ENCODE data around the gene DEGS2. TPM values are rescaled to one million over a fixed set of nuclear protein-coding genes. Genes with fewer than 3 reads are reported as not detected.

The DEGS2 gene
- total RNA-seq, 5 donors from 2014 or later (not counting 1 experiment from before 2014, with no cell fraction given) = 0.19 to 0.79 (median 0.49) TPM; not detected in 1

DNA sequence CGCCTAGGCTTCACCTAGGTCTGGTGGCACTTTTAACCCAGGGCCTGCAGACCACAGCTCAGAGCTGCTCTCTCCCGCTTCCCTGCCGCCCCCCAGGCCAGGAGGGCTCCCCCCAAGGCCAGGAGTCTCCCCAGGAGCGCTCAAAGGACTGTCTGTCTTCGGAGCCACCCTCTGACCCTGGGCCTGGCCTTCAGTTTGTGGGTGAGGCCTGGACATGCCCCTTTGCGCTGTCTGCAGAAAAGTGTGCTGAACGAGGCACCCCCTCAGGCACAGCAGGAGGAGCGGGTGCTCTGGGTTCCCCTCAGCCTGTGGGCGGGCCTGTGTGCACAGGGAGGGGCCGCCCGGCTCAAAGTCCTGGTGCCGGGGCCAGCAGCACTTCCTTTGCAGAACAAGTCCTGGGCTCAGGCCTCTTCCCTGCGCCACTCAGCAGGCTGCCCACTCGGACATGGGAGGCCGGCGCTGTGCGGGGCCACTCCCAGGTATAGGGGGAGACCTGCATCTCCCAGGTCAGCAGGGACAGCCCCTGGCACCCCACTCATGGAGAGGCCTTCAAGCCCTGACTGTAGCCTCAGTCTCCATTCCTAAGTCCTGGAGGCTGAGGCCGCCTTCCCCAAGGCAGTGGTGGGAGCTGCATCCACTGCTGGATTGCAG lies 14.3 kb downstream of the DEGS2 start:
- ChIA-PET CTCF (interaction anchor here in 1 of 2 donors (1.7 kb wide), 1 partner anchor 96 kb away, joined by 3 read pairs; no protein-coding TSS in a partner anchor), POLR2A (no interaction called here)
- Histone ChIP-seq H3K27me3 (replicated peaks in 1 of 2; ENCODE audit: control insufficient read depth in 2 of 2, extremely low read depth in 1 of 2, insufficient read depth in 2 of 2, low read length in 1 of 2) (no peaks in the 10 kb centered on the region), H3K27ac (ENCODE audit: low read length) (no peak overlapping the region), H3K4me1 (ENCODE audit: control insufficient read depth in 1 of 2, extremely low read depth in 1 of 2, insufficient read depth in 2 of 2, low read length in 2 of 2) (peaks cover 3 to 79% of the 10 kb centered on the region in 2 experiments), H3K9me3 (no peaks in the 10 kb centered on the region), H3K36me3 (ENCODE audit: control insufficient read depth in 2 of 2, extremely low read depth in 1 of 2, insufficient read depth in 1 of 2, low read length in 1 of 2) (peaks cover 24 to 47% of the 10 kb centered on the region in 2 donors), H3K4me3 (ENCODE audit: control insufficient read depth in 1 of 2, extremely low read depth in 1 of 2, low read length in 1 of 2) (no peak overlapping the region)
- WGBS (ENCODE audit: insufficient coverage) = 73% methylated on average over 14 of the region's 18 CpGs
- DNase-seq (no peak), ATAC-seq (replicated peaks in 1 of 4) (peak in 2 of 4 experiments; percentile 16 to 17)
- no peak overlapping the region for H3K27ac Mint-ChIP-seq
- no peaks in the 10 kb centered on the region for H3K9me3 Mint-ChIP-seq
- H3K4me1 Mint-ChIP-seq = peaks cover 18 to 46% (median 35%) of the 10 kb centered on the region in 3 donors
- peaks cover 14% of the 10 kb centered on the region for H3K36me3 Mint-ChIP-seq
- H3K27me3 Mint-ChIP-seq = no peaks in the 10 kb centered on the region
- no peak overlapping the region for H3K4me3 Mint-ChIP-seq

DNA sequence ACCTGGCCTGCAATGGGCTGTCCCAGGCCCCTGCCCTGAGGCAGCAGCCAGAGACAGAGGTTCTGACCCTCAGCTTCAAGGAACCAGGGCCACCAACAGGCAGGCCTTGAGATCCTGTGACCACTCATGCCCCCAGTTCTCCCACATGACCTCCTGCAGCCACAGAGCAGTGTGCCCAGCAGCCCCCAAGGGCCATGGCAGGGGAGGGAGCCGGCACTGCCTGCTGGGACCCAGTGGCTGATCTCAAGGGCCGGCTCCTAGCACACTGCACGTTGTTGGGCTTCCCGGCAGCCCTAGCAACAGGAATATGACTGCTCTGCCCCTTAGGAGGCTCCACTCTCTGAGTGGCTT lies 14.8 kb downstream of the DEGS2 start:
- peak overlapping the region in 1 of 2 donors; percentile 28 for H3K27ac Mint-ChIP-seq
- POLR2A ChIA-PET = no interaction called here
- H3K4me1 Mint-ChIP-seq = peaks cover 18 to 48% (median 37%) of the 10 kb centered on the region in 3 donors
- ATAC-seq (replicated peaks in 1 of 4) (no peak), DNase-seq (no peak)
- H3K27me3 ChIP-seq (replicated peaks in 1 of 2; ENCODE audit: control insufficient read depth in 2 of 2, extremely low read depth in 1 of 2, insufficient read depth in 2 of 2, low read length in 1 of 2) = no peaks in the 10 kb centered on the region
- no peak overlapping the region for H3K27ac ChIP-seq (ENCODE audit: low read length)
- H3K9me3 ChIP-seq = no peaks in the 10 kb centered on the region
- H3K9me3 Mint-ChIP-seq = no peaks in the 10 kb centered on the region
- no peaks in the 10 kb centered on the region for H3K27me3 Mint-ChIP-seq
- peaks cover 3 to 82% of the 10 kb centered on the region in 2 experiments for H3K4me1 ChIP-seq (ENCODE audit: control insufficient read depth in 1 of 2, extremely low read depth in 1 of 2, insufficient read depth in 2 of 2, low read length in 2 of 2)
- 84% methylated on average over 4 of the region's 4 CpGs for WGBS (ENCODE audit: insufficient coverage)
- no peak overlapping the region for H3K4me3 ChIP-seq (ENCODE audit: control insufficient read depth in 1 of 2, extremely low read depth in 1 of 2, low read length in 1 of 2)
- CTCF ChIA-PET = interaction anchor here in 1 of 2 donors (1.7 kb wide), 1 partner anchor 97 kb away, joined by 3 read pairs; no protein-coding TSS in a partner anchor
- no peak overlapping the region for H3K4me3 Mint-ChIP-seq
- peaks cover 16% of the 10 kb centered on the region for H3K36me3 Mint-ChIP-seq
- H3K36me3 ChIP-seq (ENCODE audit: control insufficient read depth in 2 of 2, extremely low read depth in 1 of 2, insufficient read depth in 1 of 2, low read length in 1 of 2) = peaks cover 27 to 52% of the 10 kb centered on the region in 2 donors

DNA sequence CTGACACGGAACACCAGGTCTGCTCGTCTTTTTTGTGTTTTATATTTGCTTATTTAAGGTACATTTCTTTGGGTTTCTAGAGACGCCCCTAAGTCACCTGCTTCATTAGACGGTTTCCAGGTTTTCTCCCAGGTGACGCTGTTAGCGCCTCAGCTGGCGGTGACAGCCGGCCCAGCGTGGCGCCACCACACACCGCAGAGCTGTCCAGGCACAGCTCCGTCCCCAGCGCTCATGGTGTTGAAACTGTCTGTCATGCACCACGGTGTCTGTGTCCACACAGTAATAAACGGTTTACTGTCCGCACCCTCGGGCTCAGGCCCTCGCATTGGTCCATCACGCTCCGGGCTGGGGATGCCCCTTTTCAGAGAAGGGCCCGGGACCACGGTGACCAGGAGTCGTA lies 15.5 kb downstream of the DEGS2 start:
- H3K4me3 Mint-ChIP-seq = no peak overlapping the region
- H3K27me3 Mint-ChIP-seq = no peaks in the 10 kb centered on the region
- CTCF ChIA-PET = no interaction called here
- no peaks in the 10 kb centered on the region for H3K9me3 Mint-ChIP-seq
- Histone ChIP-seq H3K27me3 (replicated peaks in 1 of 2; ENCODE audit: control insufficient read depth in 2 of 2, extremely low read depth in 1 of 2, insufficient read depth in 2 of 2, low read length in 1 of 2) (no peaks in the 10 kb centered on the region), H3K4me1 (ENCODE audit: control insufficient read depth in 1 of 2, extremely low read depth in 1 of 2, insufficient read depth in 2 of 2, low read length in 2 of 2) (peaks cover 3 to 85% of the 10 kb centered on the region in 2 experiments), H3K27ac (ENCODE audit: low read length) (no peak overlapping the region), H3K4me3 (ENCODE audit: control insufficient read depth in 1 of 2, extremely low read depth in 1 of 2, low read length in 1 of 2) (no peak overlapping the region), H3K9me3 (no peaks in the 10 kb centered on the region), H3K36me3 (ENCODE audit: control insufficient read depth in 2 of 2, extremely low read depth in 1 of 2, insufficient read depth in 1 of 2, low read length in 1 of 2) (peaks cover 30 to 59% of the 10 kb centered on the region in 2 donors)
- POLR2A ChIA-PET = no interaction called here
- DNase-seq (no peak), ATAC-seq (replicated peaks in 1 of 4) (no peak)
- H3K4me1 Mint-ChIP-seq = peaks cover 18 to 52% (median 39%) of the 10 kb centered on the region in 3 donors
- no peak overlapping the region for H3K27ac Mint-ChIP-seq
- WGBS (ENCODE audit: insufficient coverage) = 97% methylated on average over 21 of the region's 23 CpGs
- H3K36me3 Mint-ChIP-seq = peaks cover 22% of the 10 kb centered on the region

DNA sequence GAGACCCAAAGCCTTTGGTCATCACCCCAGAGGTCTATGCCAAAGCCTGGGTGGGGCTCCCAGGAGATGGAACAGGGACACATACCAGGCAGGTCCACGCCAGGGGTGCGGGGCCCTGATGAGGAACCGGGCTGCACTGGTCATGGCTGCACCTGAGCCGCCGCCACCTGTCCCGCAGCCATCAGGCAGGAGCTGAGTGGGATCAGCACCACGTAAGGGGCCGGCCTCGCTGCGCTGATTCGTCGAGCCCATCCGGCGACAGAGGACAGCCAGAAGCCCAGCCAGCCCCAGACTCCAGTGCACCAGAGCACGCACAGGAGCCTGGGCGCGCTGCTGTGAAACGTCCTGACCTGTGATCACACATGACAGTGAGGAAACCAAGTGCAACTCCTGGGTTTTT lies 15.9 kb downstream of the DEGS2 start:
- Histone ChIP-seq H3K4me3 (ENCODE audit: control insufficient read depth in 1 of 2, extremely low read depth in 1 of 2, low read length in 1 of 2) (no peak overlapping the region), H3K36me3 (ENCODE audit: control insufficient read depth in 2 of 2, extremely low read depth in 1 of 2, insufficient read depth in 1 of 2, low read length in 1 of 2) (peaks cover 34 to 63% of the 10 kb centered on the region in 2 donors), H3K4me1 (ENCODE audit: control insufficient read depth in 1 of 2, extremely low read depth in 1 of 2, insufficient read depth in 2 of 2, low read length in 2 of 2) (peaks cover 3 to 83% of the 10 kb centered on the region in 2 experiments)

DNA sequence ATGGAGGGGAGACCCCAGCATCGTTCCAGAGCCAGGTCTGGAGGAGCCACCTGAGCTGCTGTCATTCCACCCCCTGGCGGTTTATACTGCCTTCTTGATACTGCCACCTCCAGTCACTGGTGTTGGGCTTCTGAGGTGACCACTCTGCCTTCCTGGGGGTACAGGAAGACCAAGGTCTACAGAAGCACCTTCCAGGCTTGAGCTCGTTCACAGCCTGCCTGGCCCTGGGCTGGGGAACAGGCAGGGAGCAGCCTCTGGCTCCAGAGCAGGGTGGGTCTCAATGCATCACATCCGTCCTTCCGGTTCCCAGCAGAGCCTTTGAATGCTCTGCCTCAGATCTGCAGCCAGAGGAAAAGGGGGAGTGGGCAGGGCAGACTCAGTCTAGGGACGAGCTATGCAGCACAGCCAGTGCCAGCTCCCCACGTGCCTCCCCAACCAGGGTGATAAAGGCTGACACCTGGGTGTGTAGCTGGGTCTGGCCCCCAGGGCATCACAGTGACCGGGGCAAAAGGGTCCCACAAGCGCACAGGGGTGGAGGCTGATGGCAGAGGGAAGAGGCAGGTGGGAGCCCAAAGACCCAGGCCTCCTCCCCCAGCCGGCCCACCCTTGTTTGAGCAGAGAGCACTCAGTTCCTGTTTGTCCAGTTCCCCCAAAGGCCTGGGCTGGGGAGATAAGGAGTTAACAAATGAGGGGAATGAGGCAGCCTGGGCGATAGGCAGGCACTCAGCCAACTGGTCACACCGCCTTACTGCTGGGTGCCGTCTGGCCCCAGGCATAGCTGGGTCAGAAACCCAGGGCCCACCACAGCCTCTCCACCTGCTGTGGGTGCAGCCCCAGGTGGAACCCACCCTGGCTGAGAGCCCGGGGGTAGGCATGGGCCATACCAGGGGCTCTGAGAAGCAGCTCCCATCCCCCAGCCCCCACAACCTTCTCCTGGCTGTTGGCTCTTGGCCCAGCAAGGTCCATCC lies 17.1 kb downstream of the DEGS2 start:
- 91% methylated on average over 5 of the region's 14 CpGs for WGBS (ENCODE audit: insufficient coverage)
- H3K4me1 ChIP-seq (ENCODE audit: control insufficient read depth in 1 of 2, extremely low read depth in 1 of 2, insufficient read depth in 2 of 2, low read length in 2 of 2) = peaks cover 3 to 71% of the 10 kb centered on the region in 2 experiments

More for the DNA sequence above, 15.9 kb downstream of the DEGS2 start:
- POLR2A ChIA-PET = no interaction called here
- peaks cover 25% of the 10 kb centered on the region for H3K36me3 Mint-ChIP-seq
- H3K4me1 Mint-ChIP-seq = peaks cover 16 to 50% (median 39%) of the 10 kb centered on the region in 3 donors
- H3K27me3 Mint-ChIP-seq = no peaks in the 10 kb centered on the region
- no peak overlapping the region for H3K27ac Mint-ChIP-seq
- Histone ChIP-seq H3K27ac (ENCODE audit: low read length) (no peak overlapping the region), H3K9me3 (no peaks in the 10 kb centered on the region), H3K27me3 (replicated peaks in 1 of 2; ENCODE audit: control insufficient read depth in 2 of 2, extremely low read depth in 1 of 2, insufficient read depth in 2 of 2, low read length in 1 of 2) (no peaks in the 10 kb centered on the region)
- no peak for ATAC-seq (replicated peaks in 1 of 4)
- H3K9me3 Mint-ChIP-seq = no peaks in the 10 kb centered on the region
- DNase-seq = no peak
- 89% methylated on average over 16 of the region's 18 CpGs for WGBS (ENCODE audit: insufficient coverage)
- CTCF ChIA-PET = no interaction called here
- no peak overlapping the region for H3K4me3 Mint-ChIP-seq

DNA sequence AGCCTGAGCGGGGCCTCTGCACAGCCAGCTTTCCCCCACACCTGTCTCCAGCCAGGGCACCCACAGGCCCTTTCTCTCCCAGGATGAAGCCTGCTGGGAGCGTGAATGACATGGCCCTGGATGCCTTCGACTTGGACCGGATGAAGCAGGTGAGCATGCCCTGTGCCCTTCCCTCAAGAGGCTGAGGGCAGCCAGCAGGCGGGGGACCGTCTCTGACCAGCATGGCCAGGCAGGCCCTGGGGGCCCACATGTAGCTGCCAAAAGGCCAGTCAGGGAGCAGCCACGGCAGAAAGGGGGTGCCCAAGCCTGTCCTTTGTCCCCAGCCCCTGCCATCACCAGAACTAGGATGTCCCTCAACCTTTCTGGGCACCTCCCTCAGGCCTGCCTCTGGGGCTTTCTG lies 18.3 kb downstream of the DEGS2 start:
- H3K4me1 ChIP-seq (ENCODE audit: control insufficient read depth in 1 of 2, extremely low read depth in 1 of 2, insufficient read depth in 2 of 2, low read length in 2 of 2) = peaks cover 0 to 59% of the 10 kb centered on the region in 2 experiments
- H3K4me1 Mint-ChIP-seq = peaks cover 0 to 30% (median 18%) of the 10 kb centered on the region in 3 donors
- H3K9me3 ChIP-seq = no peaks in the 10 kb centered on the region
- no peak overlapping the region for H3K4me3 Mint-ChIP-seq
- no peaks in the 10 kb centered on the region for H3K9me3 Mint-ChIP-seq
- no peak overlapping the region for H3K27ac Mint-ChIP-seq
- H3K27me3 ChIP-seq (replicated peaks in 1 of 2; ENCODE audit: control insufficient read depth in 2 of 2, extremely low read depth in 1 of 2, insufficient read depth in 2 of 2, low read length in 1 of 2) = no peaks in the 10 kb centered on the region
- peaks cover 45% of the 10 kb centered on the region for H3K36me3 Mint-ChIP-seq
- no peaks in the 10 kb centered on the region for H3K27me3 Mint-ChIP-seq
- ChIA-PET POLR2A (no interaction called here), CTCF (no interaction called here)
- no peak overlapping the region for H3K4me3 ChIP-seq (ENCODE audit: control insufficient read depth in 1 of 2, extremely low read depth in 1 of 2, low read length in 1 of 2)
- H3K36me3 ChIP-seq (ENCODE audit: control insufficient read depth in 2 of 2, extremely low read depth in 1 of 2, insufficient read depth in 1 of 2, low read length in 1 of 2) = peaks cover 53 to 87% of the 10 kb centered on the region in 2 donors
- WGBS (ENCODE audit: insufficient coverage) = 95% methylated on average over 6 of the region's 7 CpGs
- no peak for DNase-seq
- H3K27ac ChIP-seq (ENCODE audit: low read length) = no peak overlapping the region
- no peak for ATAC-seq (replicated peaks in 1 of 4)

More for the DNA sequence above, 17.1 kb downstream of the DEGS2 start:
- peak overlapping the region; percentile 55 for H3K27ac Mint-ChIP-seq
- ATAC-seq (replicated peaks in 1 of 4) = no peak
- peaks cover 4 to 42% (median 31%) of the 10 kb centered on the region in 3 donors for H3K4me1 Mint-ChIP-seq
- H3K4me3 Mint-ChIP-seq = no peak overlapping the region
- H3K4me3 ChIP-seq (ENCODE audit: control insufficient read depth in 1 of 2, extremely low read depth in 1 of 2, low read length in 1 of 2) = no peak overlapping the region
- no peaks in the 10 kb centered on the region for H3K27me3 Mint-ChIP-seq
- H3K27me3 ChIP-seq (replicated peaks in 1 of 2; ENCODE audit: control insufficient read depth in 2 of 2, extremely low read depth in 1 of 2, insufficient read depth in 2 of 2, low read length in 1 of 2) = no peaks in the 10 kb centered on the region
- H3K27ac ChIP-seq (ENCODE audit: low read length) = no peak overlapping the region
- no peak for DNase-seq
- POLR2A ChIA-PET = no interaction called here
- H3K36me3 ChIP-seq (ENCODE audit: control insufficient read depth in 2 of 2, extremely low read depth in 1 of 2, insufficient read depth in 1 of 2, low read length in 1 of 2) = peaks cover 45 to 75% of the 10 kb centered on the region in 2 donors
- no peaks in the 10 kb centered on the region for H3K9me3 ChIP-seq
- H3K9me3 Mint-ChIP-seq = no peaks in the 10 kb centered on the region
- CTCF ChIA-PET = interaction anchor here in 1 of 2 donors (0.8 kb wide), 1 partner anchor 25 kb away, joined by 3 read pairs; no protein-coding TSS in a partner anchor
- H3K36me3 Mint-ChIP-seq = peaks cover 34% of the 10 kb centered on the region

Measured in T-cell (primary cell).